NB4 (cell line): ENCODE measurements around the gene MRPS15.

ENCODE experiments used
- DNase-seq: peaks from one replicate; pipeline ENCODE4 v3.0.0; 2010; ENCODE audit warnings: low read depth
- H3K4me3 ChIP-seq: one replicate; pipeline ENCODE4 v1.5.1; 2011; ENCODE audit warnings: mild to moderate bottlenecking, low read depth, low read length, moderate library complexity
- MAX ChIP-seq: IDR thresholded peaks from 2 replicates; pipeline ENCODE4 v1.6.1; 2011; ENCODE audit warnings: low read depth, low read length
- MYC ChIP-seq: IDR thresholded peaks from 2 replicates; pipeline ENCODE4 v1.6.1; 2011; ENCODE audit warnings: low read depth, low read length
- POLR2A ChIP-seq: IDR thresholded peaks from 2 replicates; pipeline ENCODE4 v1.6.1; 2011; ENCODE audit warnings: mild to moderate bottlenecking; ENCODE audit not compliant: insufficient read length; ENCODE audit errors: extremely low read depth
- TF ChIP-seq, protein P1 (sequence below): IDR thresholded peaks from one replicate; pipeline ENCODE4 v1.5.1; 2012; ENCODE audit warnings: low read depth, low read length

MRPS15 gene

DNA sequence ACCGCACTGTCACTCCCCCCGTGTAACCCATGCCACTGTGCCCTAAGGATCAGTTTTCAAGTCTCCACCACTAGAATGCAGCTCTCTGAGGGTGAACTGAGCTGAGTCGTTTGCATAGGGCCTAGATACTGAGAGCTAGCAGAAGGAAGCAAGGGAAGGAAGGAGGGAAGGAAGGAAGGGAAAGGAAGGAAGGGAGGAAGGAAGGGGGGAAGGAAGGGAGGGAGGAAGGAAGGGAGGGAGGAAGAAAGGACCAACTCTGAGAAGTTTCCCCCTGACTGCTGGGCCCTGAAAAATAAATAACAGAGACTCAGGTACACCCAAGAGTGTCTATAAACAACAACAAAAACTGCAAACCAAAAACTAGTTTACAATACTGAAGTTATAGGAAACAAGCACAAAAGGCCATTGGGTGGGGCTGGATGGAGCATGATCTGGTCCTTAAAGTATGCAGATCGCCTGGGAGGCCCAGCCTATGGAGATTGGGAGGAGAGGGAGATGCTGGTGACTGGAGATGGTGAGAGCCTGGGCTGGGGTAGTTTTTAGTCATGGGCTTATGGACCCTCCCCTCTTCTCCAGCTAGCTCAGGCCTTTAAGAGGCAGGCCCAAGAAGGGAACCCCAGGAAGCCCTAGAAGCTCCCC is 1.7 kb upstream of the MRPS15 start:
- TF ChIP-seq MAX (no peak), MYC (no peak), POLR2A (no peak)
- TF ChIP-seq, protein P1, sequence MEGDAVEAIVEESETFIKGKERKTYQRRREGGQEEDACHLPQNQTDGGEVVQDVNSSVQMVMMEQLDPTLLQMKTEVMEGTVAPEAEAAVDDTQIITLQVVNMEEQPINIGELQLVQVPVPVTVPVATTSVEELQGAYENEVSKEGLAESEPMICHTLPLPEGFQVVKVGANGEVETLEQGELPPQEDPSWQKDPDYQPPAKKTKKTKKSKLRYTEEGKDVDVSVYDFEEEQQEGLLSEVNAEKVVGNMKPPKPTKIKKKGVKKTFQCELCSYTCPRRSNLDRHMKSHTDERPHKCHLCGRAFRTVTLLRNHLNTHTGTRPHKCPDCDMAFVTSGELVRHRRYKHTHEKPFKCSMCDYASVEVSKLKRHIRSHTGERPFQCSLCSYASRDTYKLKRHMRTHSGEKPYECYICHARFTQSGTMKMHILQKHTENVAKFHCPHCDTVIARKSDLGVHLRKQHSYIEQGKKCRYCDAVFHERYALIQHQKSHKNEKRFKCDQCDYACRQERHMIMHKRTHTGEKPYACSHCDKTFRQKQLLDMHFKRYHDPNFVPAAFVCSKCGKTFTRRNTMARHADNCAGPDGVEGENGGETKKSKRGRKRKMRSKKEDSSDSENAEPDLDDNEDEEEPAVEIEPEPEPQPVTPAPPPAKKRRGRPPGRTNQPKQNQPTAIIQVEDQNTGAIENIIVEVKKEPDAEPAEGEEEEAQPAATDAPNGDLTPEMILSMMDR, result no peak
- no peak overlapping the region for H3K4me3 ChIP-seq
- no peak for DNase-seq

DNA sequence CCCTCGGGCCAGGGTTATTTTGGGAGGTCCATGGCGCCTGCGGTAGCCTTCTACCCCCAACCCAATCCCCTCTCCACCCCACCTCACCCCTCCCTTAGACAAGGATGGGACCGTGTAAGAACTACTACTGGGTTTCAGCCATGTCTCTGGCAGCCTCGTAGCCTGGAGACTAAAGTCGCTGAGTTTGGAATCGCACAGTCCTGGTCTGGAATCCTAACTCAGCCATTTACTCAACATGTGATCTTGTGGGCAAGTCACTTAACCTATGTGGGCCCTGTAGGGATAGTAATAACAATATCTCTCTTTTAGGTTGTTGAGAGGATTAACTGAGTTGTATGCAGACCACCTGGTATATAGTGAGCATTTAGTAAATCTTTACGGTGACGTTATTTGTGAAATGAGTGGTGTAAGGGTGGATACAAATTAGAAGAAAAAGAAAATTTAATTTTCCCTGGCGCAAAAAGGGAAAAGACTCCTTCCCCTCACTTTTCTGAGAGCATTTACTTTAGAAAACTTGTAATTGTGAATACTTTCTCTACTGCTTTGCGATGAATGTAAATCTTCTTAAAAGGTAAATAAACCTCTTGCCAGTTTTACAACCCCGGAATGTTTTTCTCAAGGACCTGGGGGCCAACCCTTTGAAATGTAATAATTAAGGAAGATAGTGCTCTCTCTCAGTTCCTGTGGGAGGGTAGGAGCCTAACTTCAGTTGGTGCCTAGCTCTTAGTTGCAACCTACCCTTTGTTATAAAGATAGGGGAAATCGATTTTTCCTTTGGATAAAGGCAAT is 615 bp upstream of the MRPS15 start:
- peak; percentile 24 for DNase-seq

DNA sequence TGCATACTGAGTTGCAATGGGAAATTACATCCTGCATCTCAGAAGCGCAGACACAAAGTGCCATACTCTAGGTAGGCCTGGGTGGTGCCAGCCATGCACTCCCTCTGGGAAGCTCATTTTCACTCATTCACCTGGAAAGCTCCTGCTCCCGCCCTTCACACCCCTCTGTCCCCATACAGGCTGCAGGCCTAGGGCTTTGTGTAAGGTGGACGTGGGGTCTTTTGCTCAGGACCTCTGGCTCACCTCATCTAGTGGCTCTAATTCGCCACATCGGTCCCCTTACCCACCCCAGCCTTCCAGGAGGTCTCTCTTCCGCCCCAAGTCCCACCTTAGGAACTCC is 751 bp downstream of the MRPS15 start:
- DNase-seq, result no peak
- peak overlapping the region; percentile 84 for H3K4me3 ChIP-seq
- no peak for TF ChIP-seq MYC
- no peak for TF ChIP-seq POLR2A
- no peak for TF ChIP-seq MAX
- TF ChIP-seq, protein P1, result no peak

More for the DNA sequence above, 615 bp upstream of the MRPS15 start:
- TF ChIP-seq, protein P1, result no peak
- no peak for TF ChIP-seq MAX
- no peak for TF ChIP-seq POLR2A
- TF ChIP-seq MYC, result no peak
- peak overlapping the region; percentile 84 for H3K4me3 ChIP-seq

DNA sequence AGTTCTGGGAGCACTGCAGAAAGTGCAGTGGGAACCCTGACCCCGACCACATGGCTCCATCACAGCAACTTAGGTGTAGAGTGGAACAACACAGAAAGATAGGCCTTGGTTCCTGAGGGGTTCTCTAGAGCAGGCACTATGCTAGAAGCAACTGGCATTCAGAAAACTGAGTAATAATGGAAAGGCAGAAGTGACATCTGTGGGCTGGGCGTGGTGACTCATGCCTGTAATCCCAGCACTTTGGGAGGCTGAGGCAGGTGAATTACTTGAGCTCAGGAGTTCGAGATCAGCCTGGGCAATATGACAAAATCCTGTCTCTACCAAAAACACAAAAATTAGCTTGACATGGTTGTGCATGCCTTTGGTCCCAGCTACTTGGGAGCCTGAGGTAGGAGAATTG is 5.3 kb downstream of the MRPS15 start:
- peak; percentile 65 for DNase-seq
- no peak overlapping the region for H3K4me3 ChIP-seq
- TF ChIP-seq POLR2A, result no peak
- no peak for TF ChIP-seq MAX
- TF ChIP-seq, protein P1, result no peak
- no peak for TF ChIP-seq MYC

DNA sequence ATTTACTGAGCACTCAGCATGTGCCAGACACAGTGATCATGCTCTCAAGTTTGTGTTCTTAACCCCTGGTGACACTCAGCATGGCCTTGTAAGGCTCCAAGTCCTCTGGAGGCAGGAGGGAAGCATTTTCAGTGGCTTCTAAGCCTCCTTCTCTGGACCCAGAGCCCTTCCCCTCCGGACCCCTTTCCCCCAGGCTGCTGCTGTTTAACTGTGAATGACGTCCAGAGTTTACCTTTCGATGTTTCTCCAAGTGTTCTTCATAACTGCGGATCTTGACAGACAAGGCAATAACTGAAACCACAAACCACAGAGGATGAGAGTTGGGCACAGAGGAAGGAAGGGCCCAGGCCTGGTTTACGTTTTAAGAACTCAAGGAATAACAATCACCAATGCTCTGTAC is 6.5 kb downstream of the MRPS15 start:
- peak; percentile 83 for DNase-seq
- TF ChIP-seq MAX (no peak; the same call in 1 of the 2 replicates), MYC (peak; percentile 21; the same call in 1 of the 2 replicates), POLR2A (no peak)
- TF ChIP-seq, protein P1, result no peak
- no peak overlapping the region for H3K4me3 ChIP-seq
